Neuronal stem cell (in vitro differentiated cells): ENCODE results near the gene LRRC74A.

Experiments
- DNase-seq: peaks from one replicate; pipeline ENCODE4 v3.0.0-alpha.2; 2013; ENCODE audit warnings: low spot score
- H2AFZ ChIP-seq: one replicate; pipeline ENCODE4 v1.6.1; 2013; ENCODE audit warnings: mild to moderate bottlenecking, low read length, inconsistent platforms
- H2AK5ac ChIP-seq: 2 replicates; pipeline ENCODE4 v1.6.1; 2013; ENCODE audit warnings: low read depth, mild to moderate bottlenecking, inconsistent platforms, low read length, moderate library complexity, mixed read lengths
- H2BK120ac ChIP-seq: 2 replicates; pipeline ENCODE4 v1.6.1; 2013; ENCODE audit warnings: low read depth, mild to moderate bottlenecking, inconsistent platforms, low read length, moderate library complexity, mixed read lengths
- H2BK12ac ChIP-seq: one replicate; pipeline ENCODE4 v1.6.1; 2013; ENCODE audit warnings: low read length, inconsistent platforms
- H2BK15ac ChIP-seq: 2 replicates; pipeline ENCODE4 v1.6.1; 2013; ENCODE audit warnings: mild to moderate bottlenecking, low read length, inconsistent platforms, mixed read lengths
- H2BK5ac ChIP-seq: one replicate; pipeline ENCODE4 v1.6.1; 2013; ENCODE audit warnings: inconsistent platforms, mild to moderate bottlenecking, low read length, moderate library complexity
- H3K14ac ChIP-seq: one replicate; pipeline ENCODE4 v1.6.1; 2013; ENCODE audit warnings: low read length, inconsistent platforms
- H3K18ac ChIP-seq: 2 replicates; pipeline ENCODE4 v1.6.1; 2013; ENCODE audit warnings: low read length, inconsistent platforms
- H3K23ac ChIP-seq: 2 replicates; pipeline ENCODE4 v1.6.1; 2013; ENCODE audit warnings: low read depth, mild to moderate bottlenecking, mixed read lengths, low read length, inconsistent platforms; ENCODE audit not compliant: poor library complexity
- H3K27ac ChIP-seq: replicated peaks from 3 replicates; pipeline ENCODE4 v1.5.1; 2013; ENCODE audit warnings: low read length, inconsistent platforms
- H3K27me3 ChIP-seq, 3 experiments: 2 replicates each; pipeline ENCODE4 v1.6.1; 2013; ENCODE audit warnings: low read length in 3 of 3, mild to moderate bottlenecking in 2 of 3, inconsistent platforms in 1 of 3, low read depth in 1 of 3, mixed read lengths in 1 of 3, moderate library complexity in 1 of 3; ENCODE audit not compliant: control insufficient read depth in 3 of 3, insufficient read depth in 3 of 3
- H3K36me3 ChIP-seq, 2 donors: replicated peaks in 1 of 2; 2 replicates each; pipeline ENCODE4 v1.6.1; 2013; ENCODE audit warnings: low read length in 2 of 2; ENCODE audit not compliant: control insufficient read depth in 2 of 2, insufficient read depth in 2 of 2
- H3K4ac ChIP-seq: 2 replicates; pipeline ENCODE4 v1.6.1; 2013; ENCODE audit warnings: inconsistent platforms, mild to moderate bottlenecking, low read length, moderate library complexity
- H3K4me1 ChIP-seq, 2 donors: 1 replicate in 1 of 2; 2 replicates in 1 of 2; pipeline ENCODE4 v1.6.1; 2013; ENCODE audit warnings: low read length in 2 of 2, low read depth in 1 of 2; ENCODE audit not compliant: control insufficient read depth in 2 of 2, insufficient read depth in 1 of 2
- H3K4me2 ChIP-seq: one replicate; pipeline ENCODE4 v1.6.1; 2013; ENCODE audit warnings: mild to moderate bottlenecking, low read length, inconsistent platforms; ENCODE audit not compliant: insufficient read depth, poor library complexity, severe bottlenecking
- H3K4me3 ChIP-seq, 2 donors: 2 replicates each; pipeline ENCODE4 v1.5.1; 2013; ENCODE audit warnings: low read length in 2 of 2, mild to moderate bottlenecking in 2 of 2, inconsistent platforms in 1 of 2, moderate library complexity in 1 of 2
- H3K79me1 ChIP-seq: one replicate; pipeline ENCODE4 v1.6.1; 2013; ENCODE audit warnings: low read depth, mild to moderate bottlenecking, inconsistent platforms, low read length, moderate library complexity
- H3K9ac ChIP-seq: one replicate; pipeline ENCODE4 v1.6.1; 2013; ENCODE audit warnings: mild to moderate bottlenecking, low read depth, low read length, inconsistent platforms; ENCODE audit not compliant: poor library complexity
- H3K9me3 ChIP-seq, 2 donors: replicated peaks in 1 of 2; 2 replicates each; pipeline versions ENCODE3 to v1.6.1; 2013; ENCODE audit warnings: low read length in 2 of 2, mild to moderate bottlenecking in 2 of 2, inconsistent platforms in 1 of 2, low read depth in 1 of 2, mixed read lengths in 1 of 2, moderate library complexity in 1 of 2; ENCODE audit not compliant: control insufficient read depth in 2 of 2, insufficient read depth in 1 of 2
- H4K8ac ChIP-seq: one replicate; pipeline ENCODE4 v1.6.1; 2013; ENCODE audit warnings: low read depth, mild to moderate bottlenecking, inconsistent platforms, low read length, moderate library complexity
- H4K91ac ChIP-seq: one replicate; pipeline ENCODE4 v1.6.1; 2013; ENCODE audit warnings: low read length, low read depth, mild to moderate bottlenecking, inconsistent platforms; ENCODE audit not compliant: poor library complexity
- WGBS, 2 donors: extraction: QIAGEN DNeasy Blood & Tissue Kit; methylation state at CpG; one replicate each; pipeline ENCODE4 v1.1.7; 2013; ENCODE audit warnings: missing lambda C conversion rate in 2 of 2, mixed read lengths in 1 of 2; ENCODE audit not compliant: insufficient read length in 2 of 2, insufficient replicate concordance in 1 of 2; ENCODE audit errors: extremely low coverage in 2 of 2; 5-methylcytosine and 5-hydroxymethylcytosine counted together

Gene LRRC74A

GRCh38 chr14:76884394-76884793 lies 58.2 kb downstream of the LRRC74A start:
- H3K23ac ChIP-seq: peak overlapping the region; percentile 31
- no peak overlapping the region for H2BK5ac ChIP-seq
- H2BK15ac ChIP-seq: peak overlapping the region; percentile 75
- H2BK120ac ChIP-seq: no peak overlapping the region
- H3K14ac ChIP-seq: peak overlapping the region; percentile 56
- peak overlapping the region; percentile 44 for H2AK5ac ChIP-seq
- no peak for DNase-seq
- peaks cover 0 to 8% of the 10 kb centered on the region in 2 donors for H3K4me1 ChIP-seq
- H3K36me3 ChIP-seq: no peaks in the 10 kb centered on the region
- H3K79me1 ChIP-seq: no peaks in the 10 kb centered on the region
- H3K4ac ChIP-seq: no peak overlapping the region
- H2BK12ac ChIP-seq: peak overlapping the region; percentile 58
- no peak overlapping the region for H4K8ac ChIP-seq
- no peak overlapping the region for H3K4me2 ChIP-seq
- peak overlapping the region; percentile 85 for H3K18ac ChIP-seq
- no peak overlapping the region for H3K27ac ChIP-seq
- peaks cover 0 to 15% (median 0%) of the 10 kb centered on the region in 3 experiments for H3K27me3 ChIP-seq
- H2AFZ ChIP-seq: peak overlapping the region; percentile 64
- H3K9me3 ChIP-seq: no peaks in the 10 kb centered on the region
- no peak overlapping the region for H3K4me3 ChIP-seq
- no CpG with 5 or more reads among the region's 6 CpGs for WGBS, 2 donors
- no peak overlapping the region for H4K91ac ChIP-seq
- no peak overlapping the region for H3K9ac ChIP-seq

DNA sequence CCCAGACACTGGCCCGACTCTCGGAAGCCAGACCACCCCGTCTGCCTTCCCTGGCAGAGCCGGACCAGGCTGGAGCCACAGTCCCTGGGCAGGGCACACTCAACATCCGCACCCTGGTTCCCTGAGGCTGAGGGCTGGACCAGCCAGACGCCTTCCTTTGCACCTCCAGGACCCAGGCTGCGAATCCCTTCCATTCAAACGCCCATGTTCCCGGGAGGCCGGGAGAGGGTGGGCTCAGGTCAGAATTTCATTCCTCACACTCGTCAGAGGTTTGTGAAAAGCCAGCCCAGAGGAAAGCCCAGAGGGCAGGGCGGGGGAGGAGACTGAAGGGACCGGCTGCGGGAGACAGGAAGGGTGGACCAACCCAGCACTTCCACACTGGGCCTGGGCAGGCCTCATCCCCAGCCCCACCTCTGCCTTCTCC lies 58.7 kb downstream of the LRRC74A start:
- H4K8ac ChIP-seq: no peak overlapping the region
- H3K27ac ChIP-seq: no peak overlapping the region
- H3K4ac ChIP-seq: no peak overlapping the region
- H3K79me1 ChIP-seq: no peaks in the 10 kb centered on the region
- no peaks in the 10 kb centered on the region for H3K9me3 ChIP-seq
- no peaks in the 10 kb centered on the region for H3K36me3 ChIP-seq
- peak overlapping the region; percentile 31 for H3K23ac ChIP-seq
- peaks cover 0 to 8% of the 10 kb centered on the region in 2 donors for H3K4me1 ChIP-seq
- H2BK15ac ChIP-seq: peak overlapping the region; percentile 75
- peak overlapping the region; percentile 56 for H3K14ac ChIP-seq
- peaks cover 0 to 15% (median 0%) of the 10 kb centered on the region in 3 experiments for H3K27me3 ChIP-seq
- H2BK12ac ChIP-seq: peak overlapping the region; percentile 58
- no peak overlapping the region for H4K91ac ChIP-seq
- no peak for DNase-seq
- no peak overlapping the region for H3K9ac ChIP-seq
- H2AK5ac ChIP-seq: peak overlapping the region; percentile 44
- no peak overlapping the region for H2BK5ac ChIP-seq
- WGBS, 2 donors: no CpG with 5 or more reads among the region's 14 CpGs
- peak overlapping the region; percentile 64 for H2AFZ ChIP-seq
- H2BK120ac ChIP-seq: peak overlapping the region; percentile 66
- no peak overlapping the region for H3K4me3 ChIP-seq
- H3K4me2 ChIP-seq: no peak overlapping the region
- peak overlapping the region; percentile 85 for H3K18ac ChIP-seq

DNA sequence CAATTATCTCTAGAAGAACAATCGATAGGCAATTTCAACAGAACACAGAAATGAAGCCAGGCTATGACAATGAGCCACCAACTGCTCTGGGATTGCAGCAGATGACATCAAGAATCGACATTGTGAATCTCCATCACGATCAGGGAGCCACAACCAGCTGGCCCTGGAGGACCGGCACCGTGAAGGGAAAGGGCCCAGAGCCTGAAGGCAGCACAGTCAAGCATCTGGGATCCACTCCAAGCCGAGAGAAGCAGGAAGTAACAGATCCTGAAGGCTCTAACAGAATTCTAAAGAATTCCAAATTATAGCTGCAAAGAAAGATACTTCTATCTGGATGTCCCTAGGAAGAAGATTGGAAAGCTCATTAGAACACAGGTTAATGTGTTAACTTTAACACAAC lies 61.0 kb downstream of the LRRC74A start:
- Histone ChIP-seq H2BK5ac (no peak overlapping the region), H3K9me3 (no peaks in the 10 kb centered on the region), H2AFZ (no peak overlapping the region), H4K8ac (no peak overlapping the region), H2BK12ac (no peak overlapping the region), H3K9ac (no peak overlapping the region), H3K4me2 (no peak overlapping the region), H3K4me3 (no peak overlapping the region), H3K14ac (no peak overlapping the region), H3K4ac (no peak overlapping the region), H2AK5ac (no peak overlapping the region), H3K36me3 (no peaks in the 10 kb centered on the region), H3K18ac (no peak overlapping the region), H4K91ac (no peak overlapping the region), H3K27ac (no peak overlapping the region), H3K27me3 (peaks cover 0 to 11% (median 0%) of the 10 kb centered on the region in 3 experiments), H2BK15ac (no peak overlapping the region), H3K23ac (no peak overlapping the region), H2BK120ac (no peak overlapping the region), H3K4me1 (peaks cover 0 to 8% of the 10 kb centered on the region in 2 donors), H3K79me1 (no peaks in the 10 kb centered on the region)
- WGBS, 2 donors: no CpG with 5 or more reads among the region's 6 CpGs
- DNase-seq: no peak

- no peaks in the 10 kb centered on the region for H3K4me1 ChIP-seq
- no peak overlapping the region for H3K9ac ChIP-seq
- no peak overlapping the region for H2BK5ac ChIP-seq
- H3K36me3 ChIP-seq: no peaks in the 10 kb centered on the region
- no peak for DNase-seq
- H3K18ac ChIP-seq: no peak overlapping the region
- H3K79me1 ChIP-seq: no peaks in the 10 kb centered on the region
- no peaks in the 10 kb centered on the region for H3K9me3 ChIP-seq
- no peak overlapping the region for H2BK15ac ChIP-seq
- H2BK120ac ChIP-seq: no peak overlapping the region
- H2AFZ ChIP-seq: no peak overlapping the region
- peaks cover 0 to 9% (median 0%) of the 10 kb centered on the region in 3 experiments for H3K27me3 ChIP-seq
- H3K4me2 ChIP-seq: no peak overlapping the region
- no peak overlapping the region for H3K4me3 ChIP-seq
- no peak overlapping the region for H3K4ac ChIP-seq
- no peak overlapping the region for H3K23ac ChIP-seq
- H4K8ac ChIP-seq: no peak overlapping the region
- no peak overlapping the region for H3K14ac ChIP-seq
- WGBS, 2 donors: no CpG with 5 or more reads among the region's 1 CpG
- no peak overlapping the region for H2AK5ac ChIP-seq
- no peak overlapping the region for H4K91ac ChIP-seq
- no peak overlapping the region for H2BK12ac ChIP-seq
- no peak overlapping the region for H3K27ac ChIP-seq
Observed at GRCh38 chr14:76891391-76891790, 65.2 kb downstream of the LRRC74A start.
